ENCODE results near the gene URGCP. TPM values are rescaled to one million over a fixed set of nuclear protein-coding genes. Genes with fewer than 3 reads are reported as not detected.

URGCP gene
- total RNA-seq, 1 experiment from 2014 or later = 28.0 TPM

- H3K36me3 ChIP-seq (ENCODE audit: control insufficient read depth in 1 of 2, insufficient read depth in 2 of 2, low read length in 2 of 2) = no peaks in the 10 kb centered on the region
- ChIA-PET CTCF (interaction anchor here (0.9 to 1.3 kb wide), 2 partner anchors 8 to 9 kb away, joined by 3 to 5 read pairs; no protein-coding TSS in a partner anchor), RAD21 (ENCODE audit: low non-redundant PET in 1 of 2, low total read pairs in 2 of 2, uncharacterized antibody in 2 of 2, unreplicated experiment in 2 of 2) (no interaction called here), POLR2A (no interaction called here)
- H3K9ac ChIP-seq (ENCODE audit: low read length) = no peak overlapping the region
- H3K4me1 ChIP-seq (ENCODE audit: control insufficient read depth in 1 of 2, insufficient read depth in 2 of 2, low read length in 2 of 2) = no peaks in the 10 kb centered on the region
- H4K20me1 ChIP-seq (ENCODE audit: insufficient read depth) = no peaks in the 10 kb centered on the region
- ATAC-seq (no peak), DNase-seq (ENCODE audit: low read depth, low spot score) (no peak)
- BruUV-seq (replicated peaks) = no TSS peak
- no peaks in the 10 kb centered on the region for H3K9me2 ChIP-seq (ENCODE audit: insufficient read depth)
- no peak overlapping the region for H2AFZ ChIP-seq (ENCODE audit: low read depth, low read length, poor library complexity, severe bottlenecking)
- TF ChIP-seq ZNF274 (IDR thresholded peaks at IDR 0.05; ENCODE audit: low read depth, low read length) (no peak), RAD21 (IDR thresholded peaks at IDR 0.05; ENCODE audit: low read depth) (no peak), POLR2AphosphoS5 (IDR thresholded peaks at IDR 0.05; ENCODE audit: low read depth, low read length) (no peak)
- H3K79me2 ChIP-seq (ENCODE audit: insufficient read depth, low read length) = no peaks in the 10 kb centered on the region
- H3K27ac ChIP-seq (ENCODE audit: low read depth, low read length) = no peak overlapping the region
- no peaks in the 10 kb centered on the region for H3K27me3 ChIP-seq (ENCODE audit: insufficient read depth, low read length)
- intact Hi-C loops (cut with micrococcal nuclease) = no loop called here
- no peaks in the 10 kb centered on the region for H3K9me3 ChIP-seq (ENCODE audit: control insufficient read depth in 1 of 2, insufficient read depth in 1 of 2, low read depth in 1 of 2, low read length in 2 of 2)
- no peak overlapping the region for H3K4me3 ChIP-seq (replicated peaks in 1 of 2; ENCODE audit: low read depth in 1 of 2, low read length in 2 of 2)
- H3K4me2 ChIP-seq (ENCODE audit: low read length) = no peak overlapping the region
Observed at GRCh38 chr7:43847496-43847895, 58.9 kb downstream of the URGCP start.

GRCh38 chr7:43844662-43845061, 61.7 kb downstream of the URGCP start:
- H3K9me2 ChIP-seq (ENCODE audit: insufficient read depth) = no peaks in the 10 kb centered on the region
- H3K79me2 ChIP-seq (ENCODE audit: insufficient read depth, low read length) = no peaks in the 10 kb centered on the region
- ATAC-seq (no peak), DNase-seq (ENCODE audit: low read depth, low spot score) (no peak)
- H4K20me1 ChIP-seq (ENCODE audit: insufficient read depth) = no peaks in the 10 kb centered on the region
- H3K4me3 ChIP-seq (replicated peaks in 1 of 2; ENCODE audit: low read depth in 1 of 2, low read length in 2 of 2) = no peak overlapping the region
- intact Hi-C loops (cut with micrococcal nuclease) = no loop called here
- no peaks in the 10 kb centered on the region for H3K36me3 ChIP-seq (ENCODE audit: control insufficient read depth in 1 of 2, insufficient read depth in 2 of 2, low read length in 2 of 2)
- ChIA-PET CTCF (interaction anchor here (0.6 kb wide), 1 partner anchor 113 kb away, joined by 3 read pairs; no protein-coding TSS in a partner anchor), RAD21 (ENCODE audit: low non-redundant PET in 1 of 2, low total read pairs in 2 of 2, uncharacterized antibody in 2 of 2, unreplicated experiment in 2 of 2) (no interaction called here), POLR2A (no interaction called here)
- BruUV-seq (replicated peaks) = no TSS peak
- no peaks in the 10 kb centered on the region for H3K27me3 ChIP-seq (ENCODE audit: insufficient read depth, low read length)
- H3K4me1 ChIP-seq (ENCODE audit: control insufficient read depth in 1 of 2, insufficient read depth in 2 of 2, low read length in 2 of 2) = no peaks in the 10 kb centered on the region
- H3K9ac ChIP-seq (ENCODE audit: low read length) = no peak overlapping the region
- H3K9me3 ChIP-seq (ENCODE audit: control insufficient read depth in 1 of 2, insufficient read depth in 1 of 2, low read depth in 1 of 2, low read length in 2 of 2) = no peaks in the 10 kb centered on the region
- no peak overlapping the region for H2AFZ ChIP-seq (ENCODE audit: low read depth, low read length, poor library complexity, severe bottlenecking)
- no peak overlapping the region for H3K4me2 ChIP-seq (ENCODE audit: low read length)
- H3K27ac ChIP-seq (ENCODE audit: low read depth, low read length) = no peak overlapping the region
- TF ChIP-seq ELF1 (IDR thresholded peaks at IDR 0.05; ENCODE audit: borderline replicate concordance, low read depth) (no peak), YY1 (IDR thresholded peaks at IDR 0.05; ENCODE audit: extremely low read depth, insufficient replicate concordance, low read depth, low read length) (no peak), CTCF (IDR thresholded peaks at IDR 0.05 in 2 of 3, conservative IDR thresholded peaks at IDR 0.05 in 1 of 3; ENCODE audit: borderline replicate concordance in 1 of 3, insufficient read depth in 1 of 3, low read depth in 2 of 3, low read length in 2 of 3) (no peak), ZFX (IDR thresholded peaks at IDR 0.05) (no peak), SRF (IDR thresholded peaks at IDR 0.05; ENCODE audit: low read depth) (no peak), CBX3 (IDR thresholded peaks at IDR 0.05; ENCODE audit: low read depth) (no peak), EZH2phosphoT487 (IDR thresholded peaks at IDR 0.05; ENCODE audit: borderline replicate concordance) (no peak), POLR2AphosphoS5 (IDR thresholded peaks at IDR 0.05; ENCODE audit: low read depth, low read length) (no peak), POLR2A (IDR thresholded peaks at IDR 0.05; ENCODE audit: borderline replicate concordance, extremely low read depth, insufficient read depth, insufficient read length) (no peak), TCF7L2 (IDR thresholded peaks at IDR 0.05; ENCODE audit: borderline replicate concordance, extremely low read depth, insufficient read depth, insufficient read length) (no peak), EGR1 (IDR thresholded peaks at IDR 0.05; ENCODE audit: low read depth) (no peak), REST (IDR thresholded peaks at IDR 0.05; ENCODE audit: low read depth) (no peak)

Data from HCT116 (cell line).